ENCODE results near the gene SCYL3.

SCYL3 gene

DNA sequence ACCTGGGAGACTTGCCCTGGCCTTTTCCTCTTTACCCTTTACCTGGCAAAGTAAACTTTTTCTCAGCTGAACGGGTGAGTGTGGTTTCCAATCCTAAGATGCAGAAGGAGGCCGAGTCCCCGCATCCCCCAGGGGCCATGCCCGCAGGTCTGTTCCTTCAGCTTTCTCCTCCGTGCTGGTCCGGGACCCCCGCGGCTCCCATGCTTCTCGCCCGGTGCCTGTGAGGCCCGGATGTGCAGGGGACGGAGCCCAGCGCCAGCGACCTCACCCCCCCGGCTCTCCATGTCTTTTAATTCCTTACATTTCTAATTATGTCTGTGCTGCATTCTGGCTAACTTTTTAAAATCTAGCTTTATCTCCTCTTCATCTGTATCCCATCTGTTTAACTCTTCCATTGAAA, 21.5 kb upstream of the SCYL3 start:
- in situ Hi-C loops (cut with MboI; ENCODE audit: low sequenced_read_pairs, unreplicated experiment), result no loop called here
- TF ChIP-seq, protein P1, sequence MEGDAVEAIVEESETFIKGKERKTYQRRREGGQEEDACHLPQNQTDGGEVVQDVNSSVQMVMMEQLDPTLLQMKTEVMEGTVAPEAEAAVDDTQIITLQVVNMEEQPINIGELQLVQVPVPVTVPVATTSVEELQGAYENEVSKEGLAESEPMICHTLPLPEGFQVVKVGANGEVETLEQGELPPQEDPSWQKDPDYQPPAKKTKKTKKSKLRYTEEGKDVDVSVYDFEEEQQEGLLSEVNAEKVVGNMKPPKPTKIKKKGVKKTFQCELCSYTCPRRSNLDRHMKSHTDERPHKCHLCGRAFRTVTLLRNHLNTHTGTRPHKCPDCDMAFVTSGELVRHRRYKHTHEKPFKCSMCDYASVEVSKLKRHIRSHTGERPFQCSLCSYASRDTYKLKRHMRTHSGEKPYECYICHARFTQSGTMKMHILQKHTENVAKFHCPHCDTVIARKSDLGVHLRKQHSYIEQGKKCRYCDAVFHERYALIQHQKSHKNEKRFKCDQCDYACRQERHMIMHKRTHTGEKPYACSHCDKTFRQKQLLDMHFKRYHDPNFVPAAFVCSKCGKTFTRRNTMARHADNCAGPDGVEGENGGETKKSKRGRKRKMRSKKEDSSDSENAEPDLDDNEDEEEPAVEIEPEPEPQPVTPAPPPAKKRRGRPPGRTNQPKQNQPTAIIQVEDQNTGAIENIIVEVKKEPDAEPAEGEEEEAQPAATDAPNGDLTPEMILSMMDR (IDR thresholded peaks at IDR 0.05; ENCODE audit: borderline replicate concordance, control extremely low read depth, extremely low read depth, insufficient read depth, missing control alignments), result no peak
- DNase-seq (ENCODE audit: low spot score), result no peak

DNA sequence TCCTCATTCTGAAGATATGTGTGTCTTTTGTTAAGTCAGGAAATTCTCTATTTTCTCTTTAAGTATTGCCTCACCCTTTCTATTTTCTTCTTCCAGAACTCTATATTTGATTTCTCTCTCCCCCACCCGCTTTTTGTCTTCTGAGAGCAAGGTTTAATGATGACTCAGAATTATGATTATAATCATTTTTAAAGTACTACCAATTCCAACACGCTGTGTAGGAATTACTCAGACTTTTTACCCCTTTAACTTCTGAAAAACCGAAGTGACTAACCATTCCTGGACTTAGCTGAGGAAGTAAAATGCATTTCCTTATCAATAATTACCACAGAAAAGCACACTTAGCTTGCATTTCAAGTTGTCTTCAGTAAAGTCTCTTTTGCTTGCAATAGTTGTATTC, 20.8 kb upstream of the SCYL3 start:
- no peak for DNase-seq (ENCODE audit: low spot score)
- in situ Hi-C loops (cut with MboI; ENCODE audit: low sequenced_read_pairs, unreplicated experiment), result no loop called here
- TF ChIP-seq, protein P1 (IDR thresholded peaks at IDR 0.05; ENCODE audit: borderline replicate concordance, control extremely low read depth, extremely low read depth, insufficient read depth, missing control alignments), result no peak

DNA sequence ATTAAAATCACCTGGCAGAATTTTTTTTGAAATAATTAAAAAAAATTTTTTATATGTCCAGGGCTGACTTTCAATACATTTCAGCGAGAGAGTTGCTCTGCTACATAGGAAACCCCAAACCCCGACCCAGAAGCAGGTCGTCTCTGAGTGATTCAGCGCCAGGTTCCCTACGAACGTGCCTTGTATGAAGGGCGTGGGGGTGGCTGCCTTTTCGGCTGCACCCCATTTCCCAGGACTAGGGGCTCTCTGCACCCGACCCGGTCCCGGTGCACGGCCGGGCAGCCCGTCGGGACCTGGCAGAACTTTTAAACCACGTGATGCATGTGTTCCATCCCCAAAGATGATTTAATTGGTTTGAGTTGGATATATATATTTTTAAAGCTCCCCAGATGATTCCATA, 15.8 kb upstream of the SCYL3 start:
- in situ Hi-C loops (cut with MboI; ENCODE audit: low sequenced_read_pairs, unreplicated experiment), result no loop called here
- DNase-seq (ENCODE audit: low spot score), result no peak
- TF ChIP-seq, protein P1 (IDR thresholded peaks at IDR 0.05; ENCODE audit: borderline replicate concordance, control extremely low read depth, extremely low read depth, insufficient read depth, missing control alignments), result no peak

DNA sequence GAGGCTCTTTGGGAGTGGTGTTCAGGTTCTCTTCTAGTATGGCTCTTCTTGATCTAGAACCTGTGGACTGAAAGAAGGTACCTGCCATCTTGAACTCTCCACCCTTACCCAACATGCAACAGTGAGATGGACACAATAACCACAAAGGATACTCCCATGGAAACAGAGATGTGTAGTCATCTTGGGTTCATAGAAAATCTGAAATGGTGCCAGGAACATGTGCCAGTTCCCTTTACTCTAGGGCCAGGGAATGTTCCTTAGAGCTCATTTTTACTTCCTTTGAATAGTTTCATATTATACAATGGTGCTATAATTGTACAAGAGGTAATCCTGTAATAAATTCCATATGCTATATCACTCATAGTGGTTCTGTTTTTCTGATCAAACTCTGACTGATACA, 13.2 kb upstream of the SCYL3 start:
- in situ Hi-C loops (cut with MboI; ENCODE audit: low sequenced_read_pairs, unreplicated experiment), result no loop called here
- DNase-seq (ENCODE audit: low spot score), result no peak
- TF ChIP-seq, protein P1 (IDR thresholded peaks at IDR 0.05; ENCODE audit: borderline replicate concordance, control extremely low read depth, extremely low read depth, insufficient read depth, missing control alignments), result no peak

DNA sequence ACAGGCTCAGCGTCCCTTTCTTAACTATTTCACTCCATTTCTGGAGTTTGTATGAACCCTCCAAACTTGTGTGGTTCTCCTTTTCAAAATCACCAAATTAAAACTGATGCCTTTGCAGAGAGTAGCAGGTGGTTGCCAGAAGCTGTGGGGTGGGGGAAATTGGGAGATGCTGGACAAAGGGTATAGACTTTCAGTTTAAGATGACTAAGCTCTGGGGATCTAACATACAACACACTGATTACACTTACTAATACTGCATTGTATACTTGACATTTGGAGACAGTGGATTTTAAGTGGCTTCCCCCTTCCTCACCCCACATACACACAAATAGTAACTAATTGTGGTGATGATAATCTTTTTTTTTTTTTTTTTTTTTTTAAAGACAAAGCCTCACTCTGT, 11.1 kb upstream of the SCYL3 start:
- TF ChIP-seq, protein P1 (IDR thresholded peaks at IDR 0.05; ENCODE audit: borderline replicate concordance, control extremely low read depth, extremely low read depth, insufficient read depth, missing control alignments), result no peak
- no peak for DNase-seq (ENCODE audit: low spot score)
- in situ Hi-C loops (cut with MboI; ENCODE audit: low sequenced_read_pairs, unreplicated experiment), result no loop called here

DNA sequence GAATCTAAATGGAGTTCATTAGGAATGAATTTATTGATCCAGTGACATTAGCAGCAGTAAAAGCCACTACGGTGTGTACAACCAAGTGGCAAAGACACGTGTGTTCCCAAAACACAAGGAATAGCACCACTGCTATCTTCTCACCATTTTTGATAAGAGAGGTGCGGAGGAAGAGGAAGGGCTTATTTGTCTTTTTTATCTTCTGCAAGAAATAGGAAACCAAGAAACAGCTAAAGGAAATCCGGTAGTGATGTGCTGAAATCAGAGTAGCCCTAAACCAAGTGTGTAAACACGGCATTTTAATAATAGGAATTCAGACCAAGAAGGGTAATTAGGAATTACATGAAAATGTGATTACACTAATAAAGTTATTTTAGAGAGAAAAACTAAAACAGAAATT, 9.1 kb upstream of the SCYL3 start:
- TF ChIP-seq, protein P1 (IDR thresholded peaks at IDR 0.05; ENCODE audit: borderline replicate concordance, control extremely low read depth, extremely low read depth, insufficient read depth, missing control alignments), result no peak
- in situ Hi-C loops (cut with MboI; ENCODE audit: low sequenced_read_pairs, unreplicated experiment), result no loop called here
- DNase-seq (ENCODE audit: low spot score), result no peak

DNA sequence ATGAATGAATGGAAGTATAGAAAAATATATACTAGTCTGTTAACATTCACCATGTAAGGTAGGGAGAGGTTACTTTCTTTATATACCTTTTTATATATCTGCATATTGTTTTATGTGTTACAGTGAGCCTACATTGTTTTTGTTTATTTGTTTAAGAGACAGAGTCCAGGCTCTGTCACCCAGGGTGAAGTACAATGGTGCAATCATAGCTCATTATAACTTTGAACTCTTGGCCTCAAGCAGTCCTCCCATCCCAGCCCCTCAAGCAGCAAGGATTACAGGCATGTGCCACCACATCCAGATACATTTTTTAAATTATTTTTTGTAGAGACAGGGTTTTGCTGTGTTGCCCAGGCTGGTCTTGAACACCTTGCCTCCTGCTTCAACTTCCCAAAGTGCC, 7.4 kb upstream of the SCYL3 start:
- TF ChIP-seq, protein P1 (IDR thresholded peaks at IDR 0.05; ENCODE audit: borderline replicate concordance, control extremely low read depth, extremely low read depth, insufficient read depth, missing control alignments), result no peak
- no peak for DNase-seq (ENCODE audit: low spot score)
- in situ Hi-C loops (cut with MboI; ENCODE audit: low sequenced_read_pairs, unreplicated experiment), result no loop called here

Data from GM13976 (cell line).